GM12878 (cell line): ENCODE data around the gene KDM5B.

Source experiments
- BCL11A ChIP-seq: IDR thresholded peaks from 2 replicates; pipeline ENCODE4 v1.6.1; 2011; ENCODE audit warnings: low read depth, low read length
- SIN3A ChIP-seq: IDR thresholded peaks from 2 replicates; pipeline ENCODE4 v1.6.1; 2012; ENCODE audit warnings: low read depth, low read length, improper control_type of control experiment
- TF ChIP-seq, protein P1 (sequence below), 3 experiments: IDR thresholded peaks in 2 of 3; conservative IDR thresholded peaks in 1 of 3; 2 replicates each; pipeline ENCODE4 v1.5.1; 2011; ENCODE audit warnings: low read depth in 3 of 3, low read length in 3 of 3, mild to moderate bottlenecking in 3 of 3, control low read depth in 2 of 3, moderate library complexity in 2 of 3, inconsistent platforms in 1 of 3, mixed read lengths in 1 of 3; ENCODE audit not compliant: control insufficient read depth in 2 of 3, insufficient read depth in 1 of 3; ENCODE audit errors: extremely low read depth in 1 of 3
- TF ChIP-seq, protein P2 (sequence below): IDR thresholded peaks from 2 replicates; pipeline ENCODE4 v1.6.1; 2012; ENCODE audit warnings: low read depth, low read length, improper control_type of control experiment

DNA sequence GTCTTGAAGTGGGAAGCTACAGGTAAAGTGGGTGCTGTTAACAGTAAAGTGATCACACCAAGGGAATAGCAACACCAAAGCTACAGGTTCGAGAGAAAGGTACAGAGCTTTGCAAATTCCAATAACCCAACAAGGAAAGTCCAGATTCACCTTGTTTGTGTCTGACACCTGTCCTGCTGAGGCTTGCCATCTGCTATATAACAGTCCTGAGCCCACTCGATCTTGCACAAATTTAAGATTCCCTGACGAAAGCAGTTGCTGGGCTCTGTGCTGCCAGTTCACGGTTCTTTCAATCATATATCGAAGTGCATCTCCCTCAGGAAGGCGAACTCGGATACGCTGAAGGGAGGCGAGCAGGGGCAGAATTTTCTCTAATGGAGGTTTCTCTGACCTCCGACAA lies 75.0 kb downstream of the KDM5B start:
- TF ChIP-seq BCL11A (no peak), SIN3A (no peak)
- TF ChIP-seq, protein P1, sequence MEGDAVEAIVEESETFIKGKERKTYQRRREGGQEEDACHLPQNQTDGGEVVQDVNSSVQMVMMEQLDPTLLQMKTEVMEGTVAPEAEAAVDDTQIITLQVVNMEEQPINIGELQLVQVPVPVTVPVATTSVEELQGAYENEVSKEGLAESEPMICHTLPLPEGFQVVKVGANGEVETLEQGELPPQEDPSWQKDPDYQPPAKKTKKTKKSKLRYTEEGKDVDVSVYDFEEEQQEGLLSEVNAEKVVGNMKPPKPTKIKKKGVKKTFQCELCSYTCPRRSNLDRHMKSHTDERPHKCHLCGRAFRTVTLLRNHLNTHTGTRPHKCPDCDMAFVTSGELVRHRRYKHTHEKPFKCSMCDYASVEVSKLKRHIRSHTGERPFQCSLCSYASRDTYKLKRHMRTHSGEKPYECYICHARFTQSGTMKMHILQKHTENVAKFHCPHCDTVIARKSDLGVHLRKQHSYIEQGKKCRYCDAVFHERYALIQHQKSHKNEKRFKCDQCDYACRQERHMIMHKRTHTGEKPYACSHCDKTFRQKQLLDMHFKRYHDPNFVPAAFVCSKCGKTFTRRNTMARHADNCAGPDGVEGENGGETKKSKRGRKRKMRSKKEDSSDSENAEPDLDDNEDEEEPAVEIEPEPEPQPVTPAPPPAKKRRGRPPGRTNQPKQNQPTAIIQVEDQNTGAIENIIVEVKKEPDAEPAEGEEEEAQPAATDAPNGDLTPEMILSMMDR (IDR thresholded peaks at IDR 0.05 in 2 of 3, conservative IDR thresholded peaks at IDR 0.05 in 1 of 3; ENCODE audit: control insufficient read depth in 2 of 3, extremely low read depth in 1 of 3, insufficient read depth in 1 of 3, low read depth in 3 of 3, low read length in 3 of 3): no peak
- TF ChIP-seq, protein P2, sequence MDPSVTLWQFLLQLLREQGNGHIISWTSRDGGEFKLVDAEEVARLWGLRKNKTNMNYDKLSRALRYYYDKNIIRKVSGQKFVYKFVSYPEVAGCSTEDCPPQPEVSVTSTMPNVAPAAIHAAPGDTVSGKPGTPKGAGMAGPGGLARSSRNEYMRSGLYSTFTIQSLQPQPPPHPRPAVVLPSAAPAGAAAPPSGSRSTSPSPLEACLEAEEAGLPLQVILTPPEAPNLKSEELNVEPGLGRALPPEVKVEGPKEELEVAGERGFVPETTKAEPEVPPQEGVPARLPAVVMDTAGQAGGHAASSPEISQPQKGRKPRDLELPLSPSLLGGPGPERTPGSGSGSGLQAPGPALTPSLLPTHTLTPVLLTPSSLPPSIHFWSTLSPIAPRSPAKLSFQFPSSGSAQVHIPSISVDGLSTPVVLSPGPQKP: no peak
